Fibroblast of lung (primary cell): Measurements from ENCODE around the gene JOSD2. TPM values are rescaled to one million over a fixed set of nuclear protein-coding genes. Genes with fewer than 3 reads are reported as not detected.

Experiments used
- DNase-seq, 2 donors: peaks; one replicate each; pipeline versions ENCODE4 v3.0.0 to v3.0.0-alpha.2; 2010; ENCODE audit warnings: low read depth in 2 of 2
- H2AFZ ChIP-seq: 2 replicates; pipeline ENCODE4 v1.5.1; 2012; ENCODE audit warnings: low read length, control low read depth, inconsistent platforms
- H3K27ac ChIP-seq: 2 replicates; pipeline ENCODE4 v1.5.1; 2011; ENCODE audit warnings: low read length, control low read depth; ENCODE audit not compliant: insufficient read depth
- H3K27me3 ChIP-seq: 2 replicates; pipeline ENCODE4 v1.5.1; 2011; ENCODE audit warnings: mild to moderate bottlenecking, low read length; ENCODE audit not compliant: control insufficient read depth, insufficient read depth
- H3K36me3 ChIP-seq: 2 replicates; pipeline ENCODE4 v1.5.1; 2011; ENCODE audit warnings: low read length; ENCODE audit not compliant: control insufficient read depth, insufficient read depth
- H3K4me1 ChIP-seq: 2 replicates; pipeline ENCODE4 v1.5.1; 2011; ENCODE audit warnings: low read length; ENCODE audit not compliant: control insufficient read depth, insufficient read depth; ENCODE audit errors: extremely low read depth
- H3K4me2 ChIP-seq: 2 replicates; pipeline ENCODE4 v1.5.1; 2011; ENCODE audit warnings: low read length, control low read depth; ENCODE audit not compliant: insufficient read depth; ENCODE audit errors: extremely low read depth
- H3K4me3 ChIP-seq, 4 experiments: fragments of 200-600 bp in 1 of 4; sonication (generic) in 1 of 4; replicated peaks in 1 of 4; 2 replicates each; pipeline ENCODE4 v1.5.1; 2011 to 2016; ENCODE audit warnings: low read length in 4 of 4, low read depth in 3 of 4, mild to moderate bottlenecking in 3 of 4, control low read depth in 2 of 4, inconsistent platforms in 1 of 4, mixed read lengths in 1 of 4; ENCODE audit not compliant: insufficient read depth in 1 of 4; ENCODE audit errors: control extremely low read depth in 1 of 4
- H3K79me2 ChIP-seq: 2 replicates; pipeline ENCODE4 v1.5.1; 2012; ENCODE audit warnings: mild to moderate bottlenecking, low read length, inconsistent platforms; ENCODE audit not compliant: control insufficient read depth, insufficient read depth
- H3K9ac ChIP-seq: 2 replicates; pipeline ENCODE4 v1.5.1; 2011; ENCODE audit warnings: mild to moderate bottlenecking, low read length, control low read depth; ENCODE audit not compliant: insufficient read depth
- H3K9me3 ChIP-seq: 2 replicates; pipeline ENCODE4 v1.5.1; 2012; ENCODE audit warnings: low read depth, low read length; ENCODE audit not compliant: control insufficient read depth, insufficient read depth
- H4K20me1 ChIP-seq: 2 replicates; pipeline ENCODE4 v1.5.1; 2011; ENCODE audit warnings: low read length; ENCODE audit not compliant: control insufficient read depth, insufficient read depth; ENCODE audit errors: extremely low read depth
- CTCF ChIP-seq, 2 donors: IDR thresholded peaks in 1 of 2; conservative IDR thresholded peaks in 1 of 2; 1 replicate in 1 of 2; 2 replicates in 1 of 2; pipeline ENCODE4 v1.5.1; 2011 to 2012; ENCODE audit warnings: low read length in 2 of 2, control low read depth in 1 of 2, inconsistent platforms in 1 of 2, low read depth in 1 of 2, mild to moderate bottlenecking in 1 of 2
- EZH2 ChIP-seq: IDR thresholded peaks from 2 replicates; pipeline ENCODE4 v1.5.1; 2012; ENCODE audit warnings: low read length, control low read depth, mild to moderate bottlenecking; ENCODE audit errors: missing control alignments
- polyA plus RNA-seq, 2 donors: library from polyadenylated mRNA; depleted of rRNA in 1 of 2; stranded (reverse) in 1 of 2; unstranded in 1 of 2; fragments of >200 nt; gene quantifications; 2 replicates each; pipeline ENCODE4 v1.2.1, GENCODE V29; 2011 to 2012; ENCODE audit warnings: missing spikeins in 1 of 2
- total RNA-seq: library from RNA; depleted of rRNA; stranded (reverse); fragments of >200 nt; gene quantifications from 2 replicates; pipeline ENCODE4 v1.2.1, GENCODE V29; 2014

JOSD2 gene
- total and polyA plus RNA-seq, 2 donors (not counting 1 experiment from before 2014, with no cell fraction given) = 17.3 to 48.6 TPM

DNA sequence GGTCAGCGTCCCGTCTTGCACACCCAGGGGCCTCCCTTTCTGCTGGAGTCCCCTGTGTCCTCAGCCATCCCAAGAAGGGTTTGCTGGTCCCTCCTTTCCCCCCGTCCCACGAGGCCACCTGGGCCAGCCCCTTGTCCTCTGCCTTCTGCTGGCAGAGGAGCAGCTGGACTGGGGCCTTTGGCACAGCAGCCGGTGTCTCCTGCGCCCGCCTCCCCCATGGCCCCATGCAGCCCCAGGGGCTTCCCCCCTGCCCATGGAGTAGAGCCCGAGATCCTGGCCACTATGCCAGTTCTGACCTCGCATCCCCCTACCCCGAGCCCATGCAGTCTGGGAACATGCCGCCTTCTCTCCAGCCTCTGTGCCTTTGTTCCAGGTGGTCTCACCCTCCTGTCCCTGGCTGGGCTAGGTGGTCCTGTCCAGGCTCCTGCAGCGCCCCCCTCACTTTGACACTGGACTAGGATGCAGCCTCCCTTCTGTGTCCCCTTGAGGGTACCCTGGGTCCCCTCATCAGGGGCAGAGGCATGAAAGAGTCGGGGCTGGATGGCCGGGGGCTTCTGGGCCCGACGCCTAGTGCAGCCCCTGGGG, 28.6 kb downstream of the JOSD2 start:
- Histone ChIP-seq H4K20me1 (no peaks in the 10 kb centered on the region), H3K27ac (no peak overlapping the region), H3K4me3 (no peak overlapping the region), H3K36me3 (peaks cover 9% of the 10 kb centered on the region), H3K9me3 (no peaks in the 10 kb centered on the region), H3K4me1 (no peaks in the 10 kb centered on the region), H3K4me2 (no peak overlapping the region), H3K27me3 (peaks cover 1% of the 10 kb centered on the region), H3K79me2 (peaks cover 8% of the 10 kb centered on the region), H2AFZ (no peak overlapping the region), H3K9ac (no peak overlapping the region)
- DNase-seq = no peak
- TF ChIP-seq EZH2 (no peak), CTCF (conservative IDR thresholded peaks at IDR 0.05 in 1 of 2, IDR thresholded peaks at IDR 0.05 in 1 of 2; ENCODE audit: low read depth in 1 of 2, low read length in 2 of 2) (no peak)

- Histone ChIP-seq H3K36me3 (peaks cover 9% of the 10 kb centered on the region), H3K79me2 (peaks cover 8% of the 10 kb centered on the region), H3K4me3 (no peak overlapping the region), H4K20me1 (no peaks in the 10 kb centered on the region), H3K27me3 (no peaks in the 10 kb centered on the region), H3K9ac (no peak overlapping the region), H3K9me3 (no peaks in the 10 kb centered on the region), H3K4me2 (no peak overlapping the region), H3K4me1 (no peaks in the 10 kb centered on the region), H2AFZ (no peak overlapping the region), H3K27ac (no peak overlapping the region)
- DNase-seq = no peak
- TF ChIP-seq CTCF (conservative IDR thresholded peaks at IDR 0.05 in 1 of 2, IDR thresholded peaks at IDR 0.05 in 1 of 2; ENCODE audit: low read depth in 1 of 2, low read length in 2 of 2) (no peak), EZH2 (no peak)
These were observed 29.4 kb downstream of the JOSD2 start for GRCh38 chr19:50481351-50482149.

- Histone ChIP-seq H3K79me2 (peaks cover 8% of the 10 kb centered on the region), H3K9me3 (no peaks in the 10 kb centered on the region), H3K4me2 (no peak overlapping the region), H2AFZ (no peak overlapping the region), H3K27me3 (no peaks in the 10 kb centered on the region), H3K4me1 (no peaks in the 10 kb centered on the region), H3K27ac (no peak overlapping the region), H3K9ac (no peak overlapping the region), H3K36me3 (peaks cover 9% of the 10 kb centered on the region), H4K20me1 (no peaks in the 10 kb centered on the region), H3K4me3 (no peak overlapping the region)
- TF ChIP-seq EZH2 (no peak), CTCF (conservative IDR thresholded peaks at IDR 0.05 in 1 of 2, IDR thresholded peaks at IDR 0.05 in 1 of 2; ENCODE audit: low read depth in 1 of 2, low read length in 2 of 2) (no peak)
- DNase-seq = no peak
These were observed 30.5 kb downstream of the JOSD2 start for GRCh38 chr19:50480281-50481111.
